ENCODE results near the gene IL5. TPM values are rescaled to one million over a fixed set of nuclear protein-coding genes. Genes with fewer than 3 reads are reported as not detected.
A peak's percentile ranks its signal among the peaks of the same experiment; 100 is the strongest.

IL5 gene
- total and polyA plus RNA-seq, 2 of the 13 experiments (the other 11 are each of a cell fraction or from before 2014, with no cell fraction given) = not detected

GRCh38 chr5:132495667-132496190 is 47.6 kb downstream of the IL5 start (continued):
- TF ChIP-seq BCL6 (CRISPR knock-in tag; IDR thresholded peaks at IDR 0.05) = no peak; the same call in 1 of the 2 replicates
- no peak for TF ChIP-seq ZNF773 (CRISPR knock-in tag; IDR thresholded peaks at IDR 0.05; ENCODE audit: borderline replicate concordance)
- TF ChIP-seq, protein P1, sequence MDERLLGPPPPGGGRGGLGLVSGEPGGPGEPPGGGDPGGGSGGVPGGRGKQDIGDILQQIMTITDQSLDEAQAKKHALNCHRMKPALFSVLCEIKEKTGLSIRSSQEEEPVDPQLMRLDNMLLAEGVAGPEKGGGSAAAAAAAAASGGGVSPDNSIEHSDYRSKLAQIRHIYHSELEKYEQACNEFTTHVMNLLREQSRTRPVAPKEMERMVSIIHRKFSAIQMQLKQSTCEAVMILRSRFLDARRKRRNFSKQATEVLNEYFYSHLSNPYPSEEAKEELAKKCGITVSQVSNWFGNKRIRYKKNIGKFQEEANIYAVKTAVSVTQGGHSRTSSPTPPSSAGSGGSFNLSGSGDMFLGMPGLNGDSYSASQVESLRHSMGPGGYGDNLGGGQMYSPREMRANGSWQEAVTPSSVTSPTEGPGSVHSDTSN (CRISPR knock-in tag; IDR thresholded peaks at IDR 0.05) = no peak
- TF ChIP-seq ZBTB46 (CRISPR knock-in tag; IDR thresholded peaks at IDR 0.05; ENCODE audit: borderline replicate concordance) = no peak
- TF ChIP-seq ZNF878 (CRISPR knock-in tag; IDR thresholded peaks at IDR 0.05) = no peak
- no peak for TF ChIP-seq MTF1 (CRISPR knock-in tag; IDR thresholded peaks at IDR 0.05)
- TF ChIP-seq TCF7 (IDR thresholded peaks at IDR 0.05; ENCODE audit: low read depth) = 0 out of 2 replicates have a peak, but pooled peaks have one; percentile 7
- peak; percentile 78 for TF ChIP-seq RBM39 (IDR thresholded peaks at IDR 0.05; ENCODE audit: low read depth, low read length, poor library complexity, severe bottlenecking)
- no peak for TF ChIP-seq SIN3A (IDR thresholded peaks at IDR 0.05; ENCODE audit: borderline replicate concordance, low read depth, low read length)
- TF ChIP-seq ZNF17 (CRISPR knock-in tag; IDR thresholded peaks at IDR 0.05) = no peak
- TF ChIP-seq GABPA (IDR thresholded peaks at IDR 0.05; ENCODE audit: low read depth, low read length) = no peak
- TF ChIP-seq GABPA (CRISPR knock-in tag; IDR thresholded peaks at IDR 0.05; ENCODE audit: low read depth) = peak; percentile 23; the same call in 1 of the 2 replicates
- TF ChIP-seq, protein P2, sequence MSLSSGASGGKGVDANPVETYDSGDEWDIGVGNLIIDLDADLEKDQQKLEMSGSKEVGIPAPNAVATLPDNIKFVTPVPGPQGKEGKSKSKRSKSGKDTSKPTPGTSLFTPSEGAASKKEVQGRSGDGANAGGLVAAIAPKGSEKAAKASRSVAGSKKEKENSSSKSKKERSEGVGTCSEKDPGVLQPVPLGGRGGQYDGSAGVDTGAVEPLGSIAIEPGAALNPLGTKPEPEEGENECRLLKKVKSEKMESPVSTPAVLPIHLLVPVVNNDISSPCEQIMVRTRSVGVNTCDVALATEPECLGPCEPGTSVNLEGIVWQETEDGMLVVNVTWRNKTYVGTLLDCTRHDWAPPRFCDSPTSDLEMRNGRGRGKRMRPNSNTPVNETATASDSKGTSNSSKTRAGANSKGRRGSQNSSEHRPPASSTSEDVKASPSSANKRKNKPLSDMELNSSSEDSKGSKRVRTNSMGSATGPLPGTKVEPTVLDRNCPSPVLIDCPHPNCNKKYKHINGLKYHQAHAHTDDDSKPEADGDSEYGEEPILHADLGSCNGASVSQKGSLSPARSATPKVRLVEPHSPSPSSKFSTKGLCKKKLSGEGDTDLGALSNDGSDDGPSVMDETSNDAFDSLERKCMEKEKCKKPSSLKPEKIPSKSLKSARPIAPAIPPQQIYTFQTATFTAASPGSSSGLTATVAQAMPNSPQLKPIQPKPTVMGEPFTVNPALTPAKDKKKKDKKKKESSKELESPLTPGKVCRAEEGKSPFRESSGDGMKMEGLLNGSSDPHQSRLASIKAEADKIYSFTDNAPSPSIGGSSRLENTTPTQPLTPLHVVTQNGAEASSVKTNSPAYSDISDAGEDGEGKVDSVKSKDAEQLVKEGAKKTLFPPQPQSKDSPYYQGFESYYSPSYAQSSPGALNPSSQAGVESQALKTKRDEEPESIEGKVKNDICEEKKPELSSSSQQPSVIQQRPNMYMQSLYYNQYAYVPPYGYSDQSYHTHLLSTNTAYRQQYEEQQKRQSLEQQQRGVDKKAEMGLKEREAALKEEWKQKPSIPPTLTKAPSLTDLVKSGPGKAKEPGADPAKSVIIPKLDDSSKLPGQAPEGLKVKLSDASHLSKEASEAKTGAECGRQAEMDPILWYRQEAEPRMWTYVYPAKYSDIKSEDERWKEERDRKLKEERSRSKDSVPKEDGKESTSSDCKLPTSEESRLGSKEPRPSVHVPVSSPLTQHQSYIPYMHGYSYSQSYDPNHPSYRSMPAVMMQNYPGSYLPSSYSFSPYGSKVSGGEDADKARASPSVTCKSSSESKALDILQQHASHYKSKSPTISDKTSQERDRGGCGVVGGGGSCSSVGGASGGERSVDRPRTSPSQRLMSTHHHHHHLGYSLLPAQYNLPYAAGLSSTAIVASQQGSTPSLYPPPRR (CRISPR knock-in tag; IDR thresholded peaks at IDR 0.05; ENCODE audit: borderline replicate concordance) = no peak
- no peak for TF ChIP-seq RFX1 (IDR thresholded peaks at IDR 0.05)
- no peak for TF ChIP-seq HMG20A (CRISPR knock-in tag; IDR thresholded peaks at IDR 0.05; ENCODE audit: borderline replicate concordance)
- TF ChIP-seq ZNF513 (CRISPR knock-in tag; conservative IDR thresholded peaks at IDR 0.05) = no peak
- TF ChIP-seq CEBPZ (IDR thresholded peaks at IDR 0.05; ENCODE audit: low read length) = no peak

Data from HepG2 (cell line).